ENCODE data around the gene CKB.

The CKB gene

DNA sequence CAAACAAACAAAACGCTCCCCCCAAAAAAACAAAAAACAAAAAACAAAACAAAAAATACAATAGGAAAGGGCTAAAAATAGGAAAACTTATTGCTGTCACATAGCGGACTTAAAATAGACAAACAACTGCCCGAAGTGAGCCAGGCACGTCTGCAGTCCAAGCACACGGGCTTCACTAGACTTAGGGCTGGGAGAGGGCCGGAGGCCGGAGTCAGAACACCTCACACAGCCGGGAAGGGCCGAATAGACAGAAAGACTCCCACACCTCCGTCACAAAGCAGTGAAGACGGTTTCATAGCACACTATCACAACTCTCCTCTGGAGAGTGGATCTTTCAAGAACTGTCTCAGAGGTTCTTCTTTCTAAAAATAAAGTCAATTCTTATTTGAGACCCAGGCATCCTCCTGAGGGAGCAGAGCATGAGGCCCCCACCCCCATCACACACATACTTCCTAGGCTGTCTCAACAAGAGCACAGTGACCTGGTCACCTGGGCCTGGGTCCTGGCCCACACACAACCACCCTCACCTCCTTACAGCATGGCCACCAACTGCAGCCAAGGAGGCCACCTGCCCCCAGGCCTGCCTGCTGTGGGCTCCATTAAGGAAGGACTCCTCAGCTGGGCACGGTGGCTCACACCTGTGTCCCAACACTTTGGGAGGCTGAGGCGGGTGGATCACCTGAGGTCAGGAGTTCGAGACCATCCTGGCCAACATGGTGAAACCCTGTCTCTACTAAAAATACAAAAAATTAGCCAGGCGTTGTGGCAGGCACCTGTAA, 33.1 kb upstream of the CKB start:
- H3K9me2 ChIP-seq (replicated peaks; ENCODE audit: insufficient read depth, low read length), result no peaks in the 10 kb centered on the region

DNA sequence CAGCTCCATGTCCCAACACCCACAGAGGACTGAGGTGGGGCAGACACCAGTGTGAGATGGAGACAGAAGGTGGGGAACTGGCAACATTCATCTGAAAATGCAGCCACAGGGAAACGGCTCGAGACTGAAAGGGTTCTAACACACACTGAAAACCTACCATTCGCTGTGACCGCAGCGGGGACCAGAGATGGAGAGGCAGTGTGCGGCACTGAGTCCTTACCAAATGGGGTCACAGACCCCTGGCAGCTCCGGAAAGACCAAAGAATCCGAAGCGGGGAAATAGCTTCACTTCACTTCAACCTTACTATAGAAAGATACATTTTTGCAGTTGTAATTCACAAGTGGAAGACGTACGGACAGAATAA, 30.2 kb upstream of the CKB start:
- Histone ChIP-seq H3K27ac (ENCODE audit: low read depth, low read length) (no peak overlapping the region), H4K20me1 (ENCODE audit: low read depth, low read length) (no peaks in the 10 kb centered on the region), H3K9ac (ENCODE audit: low read length) (no peak overlapping the region), H3K27me3 (ENCODE audit: low read length) (no peaks in the 10 kb centered on the region), H3K79me2 (ENCODE audit: insufficient read depth, low read length) (peaks cover 15% of the 10 kb centered on the region), H3K9me2 (replicated peaks; ENCODE audit: insufficient read depth, low read length) (no peaks in the 10 kb centered on the region), H3K36me3 (ENCODE audit: low read length) (no peaks in the 10 kb centered on the region), H3K4me3 (ENCODE audit: insufficient read depth, low read length, poor library complexity, severe bottlenecking) (no peak overlapping the region), H3F3A (ENCODE audit: insufficient read depth) (peaks cover 8% of the 10 kb centered on the region; the same call in 1 of the 2 replicates), H3K4me2 (ENCODE audit: low read depth, low read length, poor library complexity, severe bottlenecking) (no peak overlapping the region), H2AFZ (ENCODE audit: low read depth, low read length, severe bottlenecking) (no peak overlapping the region), H3K9me3 (ENCODE audit: insufficient read depth, low read length) (no peaks in the 10 kb centered on the region)
- TF ChIP-seq, protein P1, sequence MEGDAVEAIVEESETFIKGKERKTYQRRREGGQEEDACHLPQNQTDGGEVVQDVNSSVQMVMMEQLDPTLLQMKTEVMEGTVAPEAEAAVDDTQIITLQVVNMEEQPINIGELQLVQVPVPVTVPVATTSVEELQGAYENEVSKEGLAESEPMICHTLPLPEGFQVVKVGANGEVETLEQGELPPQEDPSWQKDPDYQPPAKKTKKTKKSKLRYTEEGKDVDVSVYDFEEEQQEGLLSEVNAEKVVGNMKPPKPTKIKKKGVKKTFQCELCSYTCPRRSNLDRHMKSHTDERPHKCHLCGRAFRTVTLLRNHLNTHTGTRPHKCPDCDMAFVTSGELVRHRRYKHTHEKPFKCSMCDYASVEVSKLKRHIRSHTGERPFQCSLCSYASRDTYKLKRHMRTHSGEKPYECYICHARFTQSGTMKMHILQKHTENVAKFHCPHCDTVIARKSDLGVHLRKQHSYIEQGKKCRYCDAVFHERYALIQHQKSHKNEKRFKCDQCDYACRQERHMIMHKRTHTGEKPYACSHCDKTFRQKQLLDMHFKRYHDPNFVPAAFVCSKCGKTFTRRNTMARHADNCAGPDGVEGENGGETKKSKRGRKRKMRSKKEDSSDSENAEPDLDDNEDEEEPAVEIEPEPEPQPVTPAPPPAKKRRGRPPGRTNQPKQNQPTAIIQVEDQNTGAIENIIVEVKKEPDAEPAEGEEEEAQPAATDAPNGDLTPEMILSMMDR (IDR thresholded peaks at IDR 0.05; ENCODE audit: insufficient read depth, low read length, poor library complexity, severe bottlenecking), result no peak
- TF ChIP-seq EZH2phosphoT487 (conservative IDR thresholded peaks at IDR 0.05; ENCODE audit: low read length), result no peak

More for the DNA sequence above, 33.1 kb upstream of the CKB start:
- Histone ChIP-seq H3K9me3 (ENCODE audit: insufficient read depth, low read length) (no peaks in the 10 kb centered on the region), H3K4me2 (ENCODE audit: low read depth, low read length, poor library complexity, severe bottlenecking) (no peak overlapping the region), H3K27me3 (ENCODE audit: low read length) (no peaks in the 10 kb centered on the region), H3K27ac (ENCODE audit: low read depth, low read length) (no peak overlapping the region), H3K4me3 (ENCODE audit: insufficient read depth, low read length, poor library complexity, severe bottlenecking) (no peak overlapping the region), H2AFZ (ENCODE audit: low read depth, low read length, severe bottlenecking) (no peak overlapping the region), H4K20me1 (ENCODE audit: low read depth, low read length) (peaks cover 14% of the 10 kb centered on the region; the same call in 1 of the 2 replicates), H3K79me2 (ENCODE audit: insufficient read depth, low read length) (peaks cover 45% of the 10 kb centered on the region), H3K9ac (ENCODE audit: low read length) (no peak overlapping the region), H3F3A (ENCODE audit: insufficient read depth) (peaks cover 13% of the 10 kb centered on the region; the same call in 1 of the 2 replicates), H3K36me3 (ENCODE audit: low read length) (peaks cover 13% of the 10 kb centered on the region)
- no peak for TF ChIP-seq EZH2phosphoT487 (conservative IDR thresholded peaks at IDR 0.05; ENCODE audit: low read length)
- TF ChIP-seq, protein P1 (IDR thresholded peaks at IDR 0.05; ENCODE audit: insufficient read depth, low read length, poor library complexity, severe bottlenecking), result no peak

DNA sequence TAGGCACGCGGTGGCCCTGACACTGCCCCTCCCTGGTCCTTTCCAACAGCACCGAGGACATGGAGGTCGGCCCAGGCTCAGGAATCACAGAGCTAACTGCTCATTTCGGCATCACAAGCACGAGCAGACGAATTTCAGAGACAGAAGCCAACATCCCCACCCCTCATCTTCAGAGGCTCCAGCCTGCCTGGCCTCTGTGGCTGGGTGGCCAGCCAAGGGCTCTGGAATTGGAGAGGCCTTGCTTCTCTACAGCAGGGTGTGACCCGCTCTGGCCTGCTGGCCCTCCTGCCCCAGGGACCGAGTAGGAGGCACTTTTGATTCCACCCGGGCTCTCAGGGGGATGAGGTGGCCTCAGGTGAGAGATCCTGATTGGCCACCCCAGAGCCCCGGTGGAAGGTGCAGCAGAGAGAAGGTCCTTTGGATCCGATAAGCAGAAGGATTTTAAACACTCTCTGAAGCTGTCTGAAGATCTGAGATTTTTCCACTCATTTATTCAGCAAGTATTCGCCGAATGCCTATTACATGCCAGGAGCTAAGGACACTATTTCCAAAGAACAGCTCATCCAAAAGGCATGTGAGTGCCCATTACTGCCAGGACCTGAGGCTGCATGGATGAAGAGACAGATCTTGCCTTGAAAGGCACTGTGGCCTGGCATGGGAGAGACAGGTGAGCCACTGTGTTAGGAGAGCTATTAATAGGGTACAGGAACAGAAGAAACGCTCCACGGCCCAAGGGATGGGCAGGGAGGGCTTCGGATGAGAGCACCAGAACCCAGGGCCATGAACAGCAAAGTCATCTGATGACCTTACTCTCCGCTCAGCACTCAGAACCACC, 29.6 kb upstream of the CKB start:
- Histone ChIP-seq H3K27ac (ENCODE audit: low read depth, low read length) (no peak overlapping the region), H3K9me2 (replicated peaks; ENCODE audit: insufficient read depth, low read length) (no peaks in the 10 kb centered on the region), H3K4me2 (ENCODE audit: low read depth, low read length, poor library complexity, severe bottlenecking) (no peak overlapping the region), H3K9ac (ENCODE audit: low read length) (no peak overlapping the region), H3K27me3 (ENCODE audit: low read length) (no peaks in the 10 kb centered on the region), H3K79me2 (ENCODE audit: insufficient read depth, low read length) (peaks cover 10% of the 10 kb centered on the region; the same call in 1 of the 2 replicates), H3F3A (ENCODE audit: insufficient read depth) (peaks cover 6% of the 10 kb centered on the region; the same call in 1 of the 2 replicates), H4K20me1 (ENCODE audit: low read depth, low read length) (no peaks in the 10 kb centered on the region), H3K36me3 (ENCODE audit: low read length) (no peaks in the 10 kb centered on the region), H3K4me3 (ENCODE audit: insufficient read depth, low read length, poor library complexity, severe bottlenecking) (no peak overlapping the region), H2AFZ (ENCODE audit: low read depth, low read length, severe bottlenecking) (no peak overlapping the region), H3K9me3 (ENCODE audit: insufficient read depth, low read length) (no peaks in the 10 kb centered on the region)
- TF ChIP-seq, protein P1 (IDR thresholded peaks at IDR 0.05; ENCODE audit: insufficient read depth, low read length, poor library complexity, severe bottlenecking), result no peak
- TF ChIP-seq EZH2phosphoT487 (conservative IDR thresholded peaks at IDR 0.05; ENCODE audit: low read length), result no peak

Data from SU-DHL-6 (cell line).